HG02678 (cell line): ENCODE measurements around the gene MDGA2.

ENCODE experiments used
- ATAC-seq: cut with Tn5 transposase; IDR thresholded peaks from one replicate; pipeline ENCODE4 v1.9.1; 2021; ENCODE audit warnings: mild to moderate bottlenecking, moderate library complexity; ENCODE audit not compliant: unreplicated experiment

MDGA2 gene

GRCh38 chr14:47490766-47491165, 184.6 kb downstream of the MDGA2 start:
- no peak for ATAC-seq

GRCh38 chr14:47490353-47490752, 185.1 kb downstream of the MDGA2 start:
- ATAC-seq: no peak

- ATAC-seq: no peak
Measured at GRCh38 chr14:47485421-47485820, 190.0 kb downstream of the MDGA2 start.

- ATAC-seq: no peak
Measured at GRCh38 chr14:47483449-47483848, 192.0 kb downstream of the MDGA2 start.

GRCh38 chr14:47471075-47471474, 204.3 kb downstream of the MDGA2 start:
- ATAC-seq: no peak

- ATAC-seq: no peak
Measured at GRCh38 chr14:47466916-47467315, 208.5 kb downstream of the MDGA2 start.

GRCh38 chr14:47454025-47454424, 221.4 kb downstream of the MDGA2 start:
- ATAC-seq: no peak

- no peak for ATAC-seq
Measured at GRCh38 chr14:47447076-47447475, 228.3 kb downstream of the MDGA2 start.

- ATAC-seq: no peak
Measured at GRCh38 chr14:47442211-47442610, 233.2 kb downstream of the MDGA2 start.

GRCh38 chr14:47439953-47440352, 235.5 kb downstream of the MDGA2 start:
- no peak for ATAC-seq

- ATAC-seq: no peak
Measured at GRCh38 chr14:47438650-47439140, 236.7 kb downstream of the MDGA2 start.

- no peak for ATAC-seq
Measured at GRCh38 chr14:47435331-47435965, 240.0 kb downstream of the MDGA2 start.

- ATAC-seq: no peak
Measured at GRCh38 chr14:47427629-47428028, 247.8 kb downstream of the MDGA2 start.

- no peak for ATAC-seq
Measured at GRCh38 chr14:47425302-47425701, 250.1 kb downstream of the MDGA2 start.

GRCh38 chr14:47422191-47422590, 253.2 kb downstream of the MDGA2 start:
- no peak for ATAC-seq

- no peak for ATAC-seq
Measured at GRCh38 chr14:47411523-47411922, 263.9 kb downstream of the MDGA2 start.

- no peak for ATAC-seq
Measured at GRCh38 chr14:47392326-47392725, 283.1 kb downstream of the MDGA2 start.

GRCh38 chr14:47390831-47391504, 284.4 kb downstream of the MDGA2 start:
- no peak for ATAC-seq

- ATAC-seq: no peak
Measured at GRCh38 chr14:47389535-47389934, 285.9 kb downstream of the MDGA2 start.

- no peak for ATAC-seq
Measured at GRCh38 chr14:47366006-47366405, 309.4 kb downstream of the MDGA2 start.

GRCh38 chr14:47365233-47365632, 310.2 kb downstream of the MDGA2 start:
- no peak for ATAC-seq

GRCh38 chr14:47353186-47353585, 322.2 kb downstream of the MDGA2 start:
- no peak for ATAC-seq

- no peak for ATAC-seq
Measured at GRCh38 chr14:47346849-47347248, 328.6 kb downstream of the MDGA2 start.
